Spinal cord (tissue), 10 donors: ENCODE data around the gene PALM. TPM values are rescaled to one million over a fixed set of nuclear protein-coding genes. Genes with fewer than 3 reads are reported as not detected.
A peak's percentile ranks its signal among the peaks of the same experiment; 100 is the strongest.

Source experiments
- DNase-seq, 6 donors: peaks; one replicate each; pipeline versions ENCODE4 v3.0.0 to v3.0.0-alpha.2; 2013 to 2015; ENCODE audit warnings: low spot score in 6 of 6, low read depth in 4 of 6
- H3K27ac ChIP-seq: one replicate; pipeline ENCODE4 v1.5.1; 2013; ENCODE audit warnings: low read depth, low read length, control low read depth
- H3K27me3 ChIP-seq: one replicate; pipeline ENCODE4 v1.6.1; 2013; ENCODE audit warnings: low read length; ENCODE audit not compliant: control insufficient read depth, insufficient read depth
- H3K36me3 ChIP-seq: one replicate; pipeline ENCODE4 v1.6.1; 2013; ENCODE audit warnings: low read length; ENCODE audit not compliant: control insufficient read depth, insufficient read depth
- H3K4me1 ChIP-seq: one replicate; pipeline ENCODE4 v1.6.1; 2013; ENCODE audit warnings: low read length; ENCODE audit not compliant: control insufficient read depth, insufficient read depth
- H3K4me3 ChIP-seq: one replicate; pipeline ENCODE4 v1.5.1; 2013; ENCODE audit warnings: low read depth, low read length, control low read depth
- H3K9me3 ChIP-seq: one replicate; pipeline ENCODE4 v1.6.1; 2013; ENCODE audit warnings: low read length; ENCODE audit not compliant: control insufficient read depth, insufficient read depth
- WGBS: methylation state at CpG from one replicate; pipeline ENCODE4 v1.1.5; 2013; ENCODE audit warnings: missing lambda C conversion rate; ENCODE audit not compliant: insufficient coverage; 5-methylcytosine and 5-hydroxymethylcytosine counted together
- polyA plus RNA-seq, 2 donors: library from polyadenylated mRNA; unstranded; fragments of 120-200 nt; gene quantifications; one replicate each; pipeline ENCODE4 v1.2.1, GENCODE V29; 2013; ENCODE audit not compliant: insufficient read length in 2 of 2
- total RNA-seq, 2 donors: library from RNA; depleted of rRNA in 1 of 2; stranded (reverse); fragments of 120-200 nt in 1 of 2; fragments of >200 nt in 1 of 2; gene quantifications; one replicate each; pipeline versions ENCODE4 v1.2.3 to v1.2.4, GENCODE V29; 2013 to 2014
- donor health status: healthy.

The PALM gene
- total and polyA plus RNA-seq, 4 donors: 48.8 to 260 (median 155) TPM

GRCh38 chr19:788686-788982 lies 79.9 kb downstream of the PALM start:
- WGBS: 50% methylated on average over 11 of the region's 11 CpGs
- peak overlapping the region; percentile 73 for H3K27ac ChIP-seq

DNA sequence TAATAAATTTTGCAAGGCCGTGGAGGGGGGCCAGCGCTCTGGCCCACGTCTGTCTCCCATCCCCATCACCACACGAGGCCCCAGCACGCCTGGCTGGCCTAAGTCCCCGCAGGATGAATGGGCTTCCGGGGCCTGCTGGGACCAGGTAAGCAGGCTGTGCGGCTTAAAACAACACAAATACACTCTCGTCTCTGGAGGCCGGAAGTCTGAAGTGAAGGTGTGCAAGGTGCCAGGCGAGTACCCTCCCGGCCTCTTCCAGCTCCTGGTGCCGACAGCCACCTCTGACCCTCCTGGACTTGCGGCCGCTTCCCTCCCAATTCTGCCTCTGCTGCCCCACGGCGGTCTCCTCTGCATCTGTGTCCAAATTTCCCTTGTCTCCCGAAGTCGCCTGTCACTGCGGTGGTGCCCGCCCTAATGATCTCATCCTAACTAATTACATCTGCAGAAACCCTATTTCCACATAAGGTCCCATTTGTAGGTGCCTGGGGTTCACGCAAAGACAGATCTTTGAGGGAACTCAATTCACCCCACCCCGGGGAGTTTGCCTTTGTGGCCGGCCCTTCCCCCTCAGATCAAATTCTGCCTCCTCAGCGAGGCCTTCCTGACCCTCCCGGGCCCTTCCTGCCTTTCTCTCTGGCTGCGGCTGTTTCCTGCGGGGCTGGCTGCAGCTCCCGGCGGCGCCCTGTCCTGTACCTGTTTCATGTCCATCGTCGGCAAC lies 80.4 kb downstream of the PALM start:
- H3K4me3 ChIP-seq: no peak overlapping the region
- H3K36me3 ChIP-seq: no peaks in the 10 kb centered on the region
- H3K27me3 ChIP-seq: no peaks in the 10 kb centered on the region
- WGBS: 29% methylated on average over 33 of the region's 33 CpGs
- peak overlapping the region; percentile 73 for H3K27ac ChIP-seq
- peak in 2 of 6 donors; percentile 32 to 60 for DNase-seq
- no peaks in the 10 kb centered on the region for H3K9me3 ChIP-seq
- peaks cover 40% of the 10 kb centered on the region for H3K4me1 ChIP-seq

More at GRCh38 chr19:788686-788982, 79.9 kb downstream of the PALM start:
- no peak for DNase-seq
- Histone ChIP-seq H3K36me3 (no peaks in the 10 kb centered on the region), H3K27me3 (no peaks in the 10 kb centered on the region), H3K4me1 (peaks cover 40% of the 10 kb centered on the region), H3K9me3 (no peaks in the 10 kb centered on the region), H3K4me3 (no peak overlapping the region)

DNA sequence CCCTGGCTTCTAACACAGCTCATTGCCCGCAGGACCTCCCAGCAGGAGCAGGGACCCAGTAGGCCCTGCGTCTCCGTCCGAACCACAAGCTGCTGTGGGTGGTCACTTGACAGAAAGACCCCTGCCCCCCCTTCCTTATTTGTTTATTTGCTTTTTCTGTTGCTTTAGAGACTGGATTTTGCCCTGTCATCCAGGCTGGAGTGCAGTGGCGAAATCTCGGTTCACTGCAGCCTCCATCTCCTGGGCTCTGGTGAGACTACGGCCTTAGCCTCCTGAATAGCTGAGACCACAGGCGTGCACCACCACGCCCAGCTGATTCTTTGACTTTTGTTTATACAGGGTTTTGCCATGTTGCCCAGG lies 80.9 kb downstream of the PALM start:
- peak in 1 of 6 donors; percentile 1 for DNase-seq
- Histone ChIP-seq H3K27me3 (no peaks in the 10 kb centered on the region), H3K27ac (peak overlapping the region; percentile 73), H3K9me3 (no peaks in the 10 kb centered on the region), H3K36me3 (no peaks in the 10 kb centered on the region), H3K4me1 (peaks cover 40% of the 10 kb centered on the region), H3K4me3 (no peak overlapping the region)
- WGBS: 90% methylated on average over 6 of the region's 9 CpGs

- no peaks in the 10 kb centered on the region for H3K27me3 ChIP-seq
- no peaks in the 10 kb centered on the region for H3K9me3 ChIP-seq
- H3K4me1 ChIP-seq: peaks cover 54% of the 10 kb centered on the region
- no peaks in the 10 kb centered on the region for H3K36me3 ChIP-seq
- no peak overlapping the region for H3K4me3 ChIP-seq
- DNase-seq: peak in 1 of 6 donors; percentile 1
- WGBS: 57% methylated on average over 18 of the region's 26 CpGs
- no peak overlapping the region for H3K27ac ChIP-seq
Observed at GRCh38 chr19:791007-791566, 82.4 kb downstream of the PALM start.

DNA sequence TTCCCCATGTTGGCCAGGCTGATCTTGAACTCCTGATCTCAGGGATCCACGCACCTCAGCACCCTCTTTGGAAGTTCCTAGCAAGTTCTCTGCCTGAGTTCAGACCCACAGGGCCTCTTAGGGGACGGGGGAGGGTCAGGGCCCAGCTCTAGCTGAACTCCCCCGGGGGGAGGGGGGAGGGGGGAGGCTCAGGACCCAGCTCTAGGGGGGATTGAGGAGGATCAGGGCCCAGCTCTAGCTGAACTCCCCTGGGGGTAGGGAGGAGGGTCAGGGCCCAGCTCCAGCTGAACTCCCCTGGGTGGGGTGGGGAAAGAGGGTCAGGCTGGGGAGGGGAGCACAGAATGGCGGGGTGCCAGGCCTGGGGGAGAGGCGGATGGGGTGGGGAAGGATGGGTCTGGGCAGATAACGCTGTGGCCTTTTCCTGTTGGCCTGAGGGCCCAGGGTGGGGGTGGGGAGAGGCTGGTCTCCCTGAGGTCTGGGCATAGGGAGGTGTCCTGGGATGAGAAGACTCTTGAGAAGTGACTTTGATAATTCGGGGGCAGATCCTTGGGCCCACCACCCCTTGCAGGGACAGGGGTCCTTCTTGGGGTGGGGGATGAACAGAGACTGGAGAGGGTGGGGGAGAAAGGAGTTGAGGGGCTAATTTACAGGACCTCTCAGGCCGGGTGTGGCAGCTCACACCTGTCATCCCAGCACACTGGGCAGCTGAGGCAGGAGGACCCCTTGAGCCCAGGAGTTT lies 83.0 kb downstream of the PALM start:
- Histone ChIP-seq H3K36me3 (no peaks in the 10 kb centered on the region), H3K27me3 (no peaks in the 10 kb centered on the region), H3K4me3 (no peak overlapping the region), H3K9me3 (no peaks in the 10 kb centered on the region), H3K4me1 (peaks cover 59% of the 10 kb centered on the region), H3K27ac (no peak overlapping the region)
- DNase-seq: peak in 1 of 6 donors; percentile 1
- 57% methylated on average over 6 of the region's 8 CpGs for WGBS

DNA sequence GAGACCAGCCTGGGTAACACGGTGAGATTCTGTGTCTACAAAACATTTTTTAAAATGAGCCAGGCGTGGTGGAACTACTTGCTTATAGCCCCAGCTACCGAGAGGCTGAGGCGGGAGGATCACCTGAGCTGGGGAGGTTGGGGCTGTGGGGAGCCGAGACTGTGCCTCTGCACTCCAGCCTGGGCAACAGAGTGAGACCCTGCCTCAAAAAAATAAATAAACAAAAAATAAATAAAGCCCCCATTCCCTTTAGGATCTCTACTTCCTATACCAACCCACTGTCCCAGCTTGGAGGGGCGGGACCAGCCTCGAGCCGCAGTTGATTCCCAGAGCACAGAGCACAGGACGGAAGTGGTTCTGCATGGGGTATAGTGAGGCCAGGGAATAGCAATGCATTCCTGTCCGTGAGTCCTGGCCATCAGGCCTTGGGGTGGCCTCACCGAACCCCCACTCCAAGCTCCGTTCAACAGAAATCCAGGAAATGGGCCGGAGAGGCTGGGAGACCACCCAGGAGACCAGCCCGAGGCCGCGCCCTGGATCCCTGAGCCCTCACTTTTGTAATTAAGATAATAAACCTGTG lies 83.7 kb downstream of the PALM start:
- Histone ChIP-seq H3K36me3 (no peaks in the 10 kb centered on the region), H3K4me1 (peaks cover 59% of the 10 kb centered on the region), H3K27me3 (no peaks in the 10 kb centered on the region), H3K4me3 (no peak overlapping the region), H3K9me3 (no peaks in the 10 kb centered on the region), H3K27ac (no peak overlapping the region)
- WGBS: 78% methylated on average over 8 of the region's 16 CpGs
- DNase-seq: no peak

DNA sequence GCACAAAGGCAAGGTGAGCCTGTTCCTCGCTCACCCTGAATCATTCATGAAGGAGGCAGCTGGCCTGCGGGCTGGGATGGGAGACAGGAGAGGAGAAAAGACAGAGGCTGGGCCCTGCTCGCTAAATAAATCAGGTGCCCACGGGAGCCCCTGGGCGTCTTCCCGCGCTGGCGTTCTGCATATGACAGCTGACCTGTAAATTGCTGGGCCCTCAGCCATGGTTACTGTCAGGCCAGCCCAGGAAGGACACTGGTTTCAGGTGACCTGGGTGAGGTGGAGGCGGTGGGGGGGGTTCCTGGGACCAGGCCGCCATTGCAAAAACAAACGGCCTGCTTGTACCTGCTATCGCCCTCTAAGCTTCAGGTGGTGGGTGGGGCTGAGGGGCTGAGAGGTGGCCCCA lies 85.1 kb downstream of the PALM start:
- DNase-seq: peak in 1 of 6 donors; percentile 1
- H3K4me1 ChIP-seq: peaks cover 53% of the 10 kb centered on the region
- no peak overlapping the region for H3K4me3 ChIP-seq
- no peaks in the 10 kb centered on the region for H3K27me3 ChIP-seq
- H3K27ac ChIP-seq: no peak overlapping the region
- H3K9me3 ChIP-seq: no peaks in the 10 kb centered on the region
- peaks cover 8% of the 10 kb centered on the region for H3K36me3 ChIP-seq
- 85% methylated on average over 12 of the region's 12 CpGs for WGBS

GRCh38 chr19:795073-795611 lies 86.4 kb downstream of the PALM start:
- peak overlapping the region; percentile 52 for H3K27ac ChIP-seq

GRCh38 chr19:795691-796581 lies 87.2 kb downstream of the PALM start:
- peaks cover 62% of the 10 kb centered on the region for H3K4me1 ChIP-seq
- peak overlapping the region; percentile 79 for H3K27ac ChIP-seq
- H3K27me3 ChIP-seq: no peaks in the 10 kb centered on the region
- WGBS: 84% methylated on average over 37 of the region's 39 CpGs
- peak in 1 of 6 donors; percentile 10 for DNase-seq
- no peaks in the 10 kb centered on the region for H3K9me3 ChIP-seq
- H3K36me3 ChIP-seq: peaks cover 29% of the 10 kb centered on the region
- peak overlapping the region; percentile 72 for H3K4me3 ChIP-seq

More at GRCh38 chr19:795073-795611, 86.4 kb downstream of the PALM start:
- Histone ChIP-seq H3K4me3 (no peak overlapping the region), H3K27me3 (no peaks in the 10 kb centered on the region), H3K4me1 (peaks cover 55% of the 10 kb centered on the region), H3K36me3 (peaks cover 21% of the 10 kb centered on the region), H3K9me3 (no peaks in the 10 kb centered on the region)
- DNase-seq: peak in 1 of 6 donors; percentile 40
- WGBS: 69% methylated on average over 25 of the region's 28 CpGs
